Measurements from ENCODE around the gene FSCN2.

GRCh38 chr17:81543339-81543675, 15.1 kb downstream of the FSCN2 start:
- TF ChIP-seq POLR2A (IDR thresholded peaks at IDR 0.05) (no peak), EP300 (IDR thresholded peaks at IDR 0.05) (no peak), POLR2AphosphoS5 (IDR thresholded peaks at IDR 0.05) (no peak), CTCF (IDR thresholded peaks at IDR 0.05) (no peak)
